SKM-1 (cell line): ENCODE results near the gene LCT.
"Not testable (repeated sequence)": the region's sequence is repeated elsewhere in the genome, so short reads cannot be mapped to it uniquely, and the experiment has no call there.

ENCODE experiments used
- DNase-seq: peaks from one replicate; lab custom pipeline; 2025; ENCODE audit not compliant: unreplicated experiment; lab: John Stamatoyannopoulos, UW

Gene LCT

GRCh38 chr2:135832891-135833290, 4.1 kb downstream of the LCT start:
- no peak for DNase-seq

GRCh38 chr2:135831180-135831812, 5.7 kb downstream of the LCT start:
- DNase-seq, result no peak

- DNase-seq, result no peak
These were observed 7.4 kb downstream of the LCT start for GRCh38 chr2:135829378-135830135.

- DNase-seq, result no peak
These were observed 10.4 kb downstream of the LCT start for GRCh38 chr2:135826544-135826943.

GRCh38 chr2:135825550-135826176, 11.3 kb downstream of the LCT start:
- DNase-seq, result no peak

- DNase-seq, result no peak
These were observed 11.9 kb downstream of the LCT start for GRCh38 chr2:135825131-135825530.

GRCh38 chr2:135822855-135823254, 14.1 kb downstream of the LCT start:
- no peak for DNase-seq

GRCh38 chr2:135821190-135821589, 15.8 kb downstream of the LCT start:
- DNase-seq, result no peak

- DNase-seq, result no peak
These were observed 16.9 kb downstream of the LCT start for GRCh38 chr2:135820003-135820618.

GRCh38 chr2:135818937-135819610, 17.9 kb downstream of the LCT start:
- no peak for DNase-seq

- DNase-seq, result no peak
These were observed 19.0 kb downstream of the LCT start for GRCh38 chr2:135817951-135818350.

- DNase-seq, result no peak
These were observed 19.5 kb downstream of the LCT start for GRCh38 chr2:135817466-135817865.

- DNase-seq, result no peak
These were observed 21.7 kb downstream of the LCT start for GRCh38 chr2:135815269-135815668.

GRCh38 chr2:135812907-135813511, 24.0 kb downstream of the LCT start:
- no peak for DNase-seq

- not testable (repeated sequence) for DNase-seq
These were observed 29.1 kb downstream of the LCT start for GRCh38 chr2:135807874-135808273.

- no peak for DNase-seq
These were observed 33.7 kb downstream of the LCT start for GRCh38 chr2:135803278-135803677.

GRCh38 chr2:135802350-135802749, 34.6 kb downstream of the LCT start:
- DNase-seq, result no peak

GRCh38 chr2:135800513-135801460, 36.2 kb downstream of the LCT start:
- DNase-seq, result no peak

GRCh38 chr2:135799738-135800137, 37.2 kb downstream of the LCT start:
- DNase-seq, result no peak

- DNase-seq, result no peak
These were observed 38.2 kb downstream of the LCT start for GRCh38 chr2:135798762-135799161.
